H1 (cell line): ENCODE data around the gene GCLC. TPM values are rescaled to one million over a fixed set of nuclear protein-coding genes. Genes with fewer than 3 reads are reported as not detected.

ENCODE experiments used
- CTCF ChIA-PET: fragments of 300-600 bp; sonication (Branson Sonifier 250); formaldehyde crosslinking; loops from one replicate; lab custom pipeline; 2021; ENCODE audit not compliant: partially characterized antibody; lab: Charles Lee
- POLR2A ChIA-PET: fragments of 300-600 bp; sonication (Branson Sonifier 250); formaldehyde crosslinking; loops from one replicate; lab custom pipeline; 2021; ENCODE audit warnings: inconsistent platforms; ENCODE audit not compliant: partially characterized antibody; lab: Charles Lee
- DNase-seq, 2 experiments: peaks; one replicate each; pipeline versions ENCODE4 v3.0.0 to v3.0.0-alpha.2; 2010 to 2022; ENCODE audit warnings: low spot score in 2 of 2, low read depth in 1 of 2, mixed read lengths in 1 of 2
- FAIRE-seq: peaks from 2 replicates; lab custom pipeline; 2011; peaks lifted over from hg19 to GRCh38; lab: Jason Lieb, UNC
- H2AFZ ChIP-seq: 2 replicates; pipeline ENCODE4 v1.8.1; 2012; ENCODE audit warnings: low read length, inconsistent platforms
- H2AK5ac ChIP-seq: 2 replicates; pipeline ENCODE4 v1.6.1; 2013; ENCODE audit warnings: low read depth, low read length
- H2BK120ac ChIP-seq: replicated peaks from 2 replicates; pipeline ENCODE3; 2013; ENCODE audit warnings: low read depth, low read length, inconsistent platforms
- H2BK12ac ChIP-seq: 2 replicates; pipeline ENCODE4 v1.6.1; 2013; ENCODE audit warnings: low read depth, low read length
- H2BK15ac ChIP-seq: 2 replicates; pipeline ENCODE4 v1.6.1; 2013; ENCODE audit warnings: low read length
- H2BK20ac ChIP-seq: 2 replicates; pipeline ENCODE4 v1.6.1; 2013; ENCODE audit warnings: low read length
- H2BK5ac ChIP-seq: 2 replicates; pipeline ENCODE4 v1.6.1; 2013; ENCODE audit warnings: low read depth, low read length
- H3K14ac ChIP-seq: 2 replicates; pipeline ENCODE4 v1.6.1; 2013; ENCODE audit warnings: inconsistent platforms; ENCODE audit not compliant: insufficient read length
- H3K18ac ChIP-seq: 2 replicates; pipeline ENCODE4 v1.6.1; 2013; ENCODE audit warnings: low read length; ENCODE audit errors: extremely low read depth
- H3K23ac ChIP-seq: 2 replicates; pipeline ENCODE4 v1.6.1; 2013; ENCODE audit warnings: inconsistent platforms; ENCODE audit not compliant: insufficient read length
- H3K23me2 ChIP-seq: 2 replicates; pipeline ENCODE4 v1.6.1; 2013; ENCODE audit warnings: low read depth, low read length
- H3K27ac ChIP-seq: 2 replicates; pipeline ENCODE4 v1.6.1; 2011; ENCODE audit warnings: low read depth, low read length, inconsistent platforms
- H3K27me3 ChIP-seq, 4 experiments: replicated peaks in 1 of 4; 1 replicate in 1 of 4; 2 replicates in 3 of 4; pipeline versions ENCODE4 v1.6.1 to v1.8.1; 2011 to 2013; ENCODE audit warnings: low read length in 3 of 4, mild to moderate bottlenecking in 3 of 4, inconsistent platforms in 2 of 4, mixed read lengths in 2 of 4, moderate library complexity in 1 of 4; ENCODE audit not compliant: control insufficient read depth in 3 of 4, insufficient read depth in 3 of 4; ENCODE audit errors: extremely low read depth in 1 of 4
- H3K36me3 ChIP-seq, 4 experiments: 2 replicates each; pipeline versions ENCODE4 v1.6.1 to v1.8.1; 2011 to 2013; ENCODE audit warnings: mild to moderate bottlenecking in 4 of 4, low read length in 3 of 4, moderate library complexity in 2 of 4, control low read depth in 1 of 4, inconsistent platforms in 1 of 4; ENCODE audit not compliant: insufficient read depth in 4 of 4, control insufficient read depth in 2 of 4
- H3K4ac ChIP-seq: replicated peaks from 2 replicates; pipeline ENCODE3; 2013; ENCODE audit warnings: low read length, low read depth, mixed read lengths, inconsistent platforms; ENCODE audit not compliant: insufficient read length
- H3K4me1 ChIP-seq, 4 experiments: replicated peaks in 1 of 4; 1 replicate in 1 of 4; 2 replicates in 3 of 4; pipeline versions ENCODE4 v1.6.1 to v1.8.1; 2011 to 2013; ENCODE audit warnings: low read length in 3 of 4, inconsistent platforms in 2 of 4, mixed read lengths in 1 of 4; ENCODE audit not compliant: insufficient read depth in 4 of 4, control insufficient read depth in 3 of 4
- H3K4me2 ChIP-seq, 2 experiments: 2 replicates each; pipeline versions ENCODE4 v1.6.1 to v1.8.1; 2011 to 2013; ENCODE audit warnings: low read depth in 2 of 2, low read length in 2 of 2, control low read depth in 1 of 2, inconsistent platforms in 1 of 2, mild to moderate bottlenecking in 1 of 2; ENCODE audit not compliant: insufficient read depth in 1 of 2
- H3K4me3 ChIP-seq, 4 experiments: fragments of 200-600, 300-600 bp in 1 of 4; sonication (generic), shearing (Covaris generic), sonication (Bioruptor Twin) in 1 of 4; 2 replicates each; pipeline versions ENCODE4 v1.5.1 to v1.8.1; 2011 to 2016; ENCODE audit warnings: low read length in 4 of 4, low read depth in 3 of 4, control low read depth in 2 of 4, inconsistent platforms in 2 of 4, mild to moderate bottlenecking in 2 of 4, mixed read lengths in 1 of 4, moderate library complexity in 1 of 4; ENCODE audit not compliant: insufficient read depth in 2 of 4; ENCODE audit errors: extremely low read depth in 1 of 4
- H3K56ac ChIP-seq: replicated peaks from 2 replicates; pipeline ENCODE3; 2013; ENCODE audit warnings: low read depth, mild to moderate bottlenecking, mixed read lengths, low read length, inconsistent platforms; ENCODE audit not compliant: insufficient read length
- H3K79me1 ChIP-seq: 2 replicates; pipeline ENCODE4 v1.6.1; 2013; ENCODE audit warnings: low read depth, low read length, control low read depth
- H3K79me2 ChIP-seq, 2 experiments: 2 replicates each; pipeline versions ENCODE4 v1.6.1 to v1.8.1; 2012 to 2013; ENCODE audit warnings: low read length in 2 of 2, mild to moderate bottlenecking in 2 of 2, inconsistent platforms in 1 of 2; ENCODE audit not compliant: insufficient read depth in 2 of 2, control insufficient read depth in 1 of 2
- H3K9ac ChIP-seq, 4 experiments: replicated peaks in 1 of 4; 1 replicate in 1 of 4; 2 replicates in 3 of 4; pipeline versions ENCODE4 v1.6.1 to v1.8.1; 2011 to 2013; ENCODE audit warnings: low read depth in 3 of 4, low read length in 3 of 4, control low read depth in 2 of 4, mild to moderate bottlenecking in 2 of 4, moderate library complexity in 2 of 4, inconsistent platforms in 1 of 4; ENCODE audit errors: extremely low read depth in 1 of 4
- H3K9me3 ChIP-seq, 2 experiments: 2 replicates each; pipeline versions ENCODE4 v1.6.1 to v1.8.1; 2012 to 2013; ENCODE audit warnings: mild to moderate bottlenecking in 2 of 2, moderate library complexity in 2 of 2, control low read depth in 1 of 2, inconsistent platforms in 1 of 2, low read depth in 1 of 2, low read length in 1 of 2, mixed read lengths in 1 of 2; ENCODE audit not compliant: insufficient read depth in 2 of 2
- H4K20me1 ChIP-seq, 2 experiments: replicated peaks in 1 of 2; 2 replicates each; pipeline versions ENCODE3 to v1.8.1; 2011 to 2013; ENCODE audit warnings: inconsistent platforms in 2 of 2, low read length in 2 of 2, mild to moderate bottlenecking in 1 of 2; ENCODE audit not compliant: insufficient read depth in 2 of 2, control insufficient read depth in 1 of 2
- H4K5ac ChIP-seq: 2 replicates; pipeline ENCODE4 v1.6.1; 2013; ENCODE audit warnings: low read length, low read depth, mixed read lengths, inconsistent platforms; ENCODE audit not compliant: insufficient read length
- H4K8ac ChIP-seq: 2 replicates; pipeline ENCODE4 v1.8.0; 2013; ENCODE audit warnings: mild to moderate bottlenecking, moderate library complexity, low read length, inconsistent platforms; ENCODE audit not compliant: insufficient read depth; ENCODE audit errors: extremely low read depth
- H4K91ac ChIP-seq: replicated peaks from 2 replicates; pipeline ENCODE3; 2013; ENCODE audit warnings: low read length, mixed read lengths, inconsistent platforms; ENCODE audit not compliant: insufficient read length
- ASH2L ChIP-seq: fragments of 200-600, 300-600 bp; sonication (generic); IDR thresholded peaks from one replicate; pipeline ENCODE4 v1.7.1; 2017; ENCODE audit warnings: low read length
- EZH2 ChIP-seq: fragments of 200-600 bp; sonication (generic); IDR thresholded peaks from 2 replicates; pipeline ENCODE4 v1.7.1; 2012; ENCODE audit warnings: low read depth, mild to moderate bottlenecking, moderate library complexity, low read length, inconsistent platforms; ENCODE audit not compliant: severe bottlenecking
- GTF2F1 ChIP-seq: IDR thresholded peaks from 2 replicates; pipeline ENCODE4 v1.6.1; 2012; ENCODE audit warnings: low read depth, low read length, improper control_type of control experiment, borderline replicate concordance
- JUND ChIP-seq: IDR thresholded peaks from 2 replicates; pipeline ENCODE4 v1.6.1; 2011; ENCODE audit warnings: mild to moderate bottlenecking, improper control_type of control experiment, low read length
- KDM1A ChIP-seq: fragments of 200-600, 300-600 bp; sonication (generic); IDR thresholded peaks from 2 replicates; pipeline ENCODE4 v1.7.1; 2016; ENCODE audit warnings: mild to moderate bottlenecking, low read length, borderline replicate concordance
- NANOG ChIP-seq: IDR thresholded peaks from 2 replicates; pipeline ENCODE4 v1.6.1; 2011; ENCODE audit warnings: low read length, low read depth, mild to moderate bottlenecking, inconsistent platforms; ENCODE audit not compliant: insufficient read depth, poor library complexity, severe bottlenecking
- NRF1 ChIP-seq: IDR thresholded peaks from 2 replicates; pipeline ENCODE4 v1.6.1; 2011; ENCODE audit warnings: mild to moderate bottlenecking, low read depth, low read length, improper control_type of control experiment
- PHF8 ChIP-seq: fragments of 200-600 bp; sonication (generic); conservative IDR thresholded peaks from 2 replicates; pipeline ENCODE4 v1.7.1; 2012; ENCODE audit warnings: low read depth, mild to moderate bottlenecking, inconsistent platforms, low read length, moderate library complexity
- POU5F1 ChIP-seq: IDR thresholded peaks from 2 replicates; pipeline ENCODE4 v1.6.1; 2011; ENCODE audit warnings: low read depth, mild to moderate bottlenecking, low read length, moderate library complexity
- SIX5 ChIP-seq: IDR thresholded peaks from 2 replicates; pipeline ENCODE4 v1.6.1; 2011; ENCODE audit warnings: mild to moderate bottlenecking, low read depth, low read length
- TEAD4 ChIP-seq: IDR thresholded peaks from 2 replicates; pipeline ENCODE4 v1.6.1; 2012; ENCODE audit warnings: low read depth, low read length, inconsistent platforms, mixed read lengths
- YY1 ChIP-seq: IDR thresholded peaks from 2 replicates; pipeline ENCODE4 v1.6.1; 2011; ENCODE audit warnings: low read depth, mild to moderate bottlenecking, low read length
- WGBS, 2 experiments: shearing (Covaris generic) in 1 of 2; methylation state at CpG; one replicate each; pipeline versions ENCODE4 v1.1.6 to v1.1.7; 2013 to 2015; ENCODE audit warnings: low lambda C conversion rate in 2 of 2, mixed read lengths in 2 of 2, inconsistent platforms in 1 of 2, low coverage in 1 of 2, missing lambda C conversion rate in 1 of 2; ENCODE audit not compliant: insufficient replicate concordance in 2 of 2, insufficient coverage in 1 of 2, insufficient read length in 1 of 2; ENCODE audit errors: extremely low coverage in 1 of 2, missing lambda C conversion rate in 1 of 2; 5-methylcytosine and 5-hydroxymethylcytosine counted together
- polyA plus RNA-seq, 7 experiments: library from polyadenylated mRNA; depleted of rRNA in 3 of 7; stranded (reverse) in 5 of 7; unstranded in 2 of 7; fragments of >200 nt in 5 of 7; fragments of 200-250 nt in 2 of 7; gene quantifications; 1 replicate in 5 of 7; 2 replicates in 1 of 7; 4 replicates in 1 of 7; pipeline versions ENCODE4 v1.2.1 to v1.2.3, GENCODE V29; 2011 to 2013; ENCODE audit warnings: missing spikeins in 2 of 7, mixed read lengths in 2 of 7
- total RNA-seq: library from RNA; stranded (reverse); fragmentation: NEBNext Ultra II Directional; extraction: Animal tissue kit (Norgen Biotek cat#: 25700); gene quantifications from 2 replicates; pipeline ENCODE4 v1.2.1, GENCODE V29; 2021

Gene GCLC
- total and polyA plus RNA-seq, 2 of the 8 experiments (the other 6 are each of a cell fraction or from before 2014, with no cell fraction given) = 15.8 to 54.0 TPM

- H3K56ac ChIP-seq = no peak overlapping the region
- H3K4ac ChIP-seq = no peak overlapping the region
- no peaks in the 10 kb centered on the region for H3K9me3 ChIP-seq
- no peak overlapping the region for H2BK20ac ChIP-seq
- no peak overlapping the region for H3K23ac ChIP-seq
- no peaks in the 10 kb centered on the region for H3K36me3 ChIP-seq
- no peaks in the 10 kb centered on the region for H3K4me1 ChIP-seq
- ChIA-PET POLR2A (no interaction called here), CTCF (interaction anchor here (0.9 to 1.8 kb wide), 4 partner anchors 8 to 292 kb away, joined by 3 to 6 read pairs (median 4); no protein-coding TSS in a partner anchor)
- no peak overlapping the region for H4K8ac ChIP-seq
- no peaks in the 10 kb centered on the region for H4K20me1 ChIP-seq
- H2BK12ac ChIP-seq = no peak overlapping the region
- DNase-seq (no peak), FAIRE-seq (no peak)
- H3K27ac ChIP-seq = no peak overlapping the region
- no peak overlapping the region for H4K91ac ChIP-seq
- H4K5ac ChIP-seq = no peak overlapping the region
- no peak overlapping the region for H3K14ac ChIP-seq
- H3K23me2 ChIP-seq = no peaks in the 10 kb centered on the region
- H3K79me1 ChIP-seq = no peaks in the 10 kb centered on the region
- H3K9ac ChIP-seq = no peak overlapping the region
- WGBS, 2 experiments = 91% methylated on average over 7 of the region's 7 CpGs; no CpG with 5 or more reads in 1 of the 2 experiments
- H3K79me2 ChIP-seq = no peaks in the 10 kb centered on the region
- no peak overlapping the region for H2BK15ac ChIP-seq
- no peak overlapping the region for H3K18ac ChIP-seq
- H2BK5ac ChIP-seq = no peak overlapping the region
- H2BK120ac ChIP-seq = no peak overlapping the region
- no peak overlapping the region for H2AFZ ChIP-seq
- H3K4me3 ChIP-seq = no peak overlapping the region
- no peak overlapping the region for H3K4me2 ChIP-seq
- TF ChIP-seq NANOG (no peak), GTF2F1 (no peak), YY1 (no peak), ASH2L (no peak), NRF1 (no peak), KDM1A (no peak), POU5F1 (no peak), PHF8 (no peak), EZH2 (no peak), JUND (no peak), SIX5 (no peak), TEAD4 (no peak)
- no peaks in the 10 kb centered on the region for H3K27me3 ChIP-seq
- no peak overlapping the region for H2AK5ac ChIP-seq
Measured at GRCh38 chr6:53464927-53465460, 79.9 kb downstream of the GCLC start.
